Breast epithelium (tissue), 4 donors: ENCODE data around the gene AMPD2. TPM values are rescaled to one million over a fixed set of nuclear protein-coding genes. Genes with fewer than 3 reads are reported as not detected.

Source experiments
- DNase-seq, 2 donors: peaks; one replicate each; pipeline ENCODE4 v3.0.0-alpha.2; 2019; ENCODE audit warnings: low spot score in 2 of 2
- H3K27ac ChIP-seq, 2 donors: fragments of 200-600 bp; sonication (generic) in 1 of 2; one replicate each; pipeline ENCODE4 v1.5.1; 2016 to 2019; ENCODE audit warnings: mild to moderate bottlenecking in 1 of 2
- H3K27me3 ChIP-seq, 2 donors: fragments of 200-600 bp; sonication (generic) in 1 of 2; one replicate each; pipeline versions ENCODE4 v1.5.1 to v1.6.0; 2017 to 2019; ENCODE audit warnings: control low read depth in 1 of 2, mild to moderate bottlenecking in 1 of 2
- H3K36me3 ChIP-seq: fragments of 200-600 bp; one replicate; pipeline ENCODE4 v1.5.1; 2019
- H3K4me1 ChIP-seq, 2 donors: fragments of 200-600 bp; sonication (generic); one replicate each; pipeline ENCODE4 v1.5.1; 2016 to 2019; ENCODE audit warnings: control low read depth in 1 of 2
- H3K4me3 ChIP-seq, 3 donors: fragments of 200-600 bp; sonication (generic); 1 replicate in 2 of 3; 2 replicates in 1 of 3; pipeline ENCODE4 v1.5.1; 2016 to 2019; ENCODE audit warnings: mild to moderate bottlenecking in 3 of 3, moderate library complexity in 2 of 3
- H3K9me3 ChIP-seq, 2 donors: fragments of 200-600 bp; sonication (generic) in 1 of 2; one replicate each; pipeline ENCODE4 v1.5.1; 2016 to 2019; ENCODE audit warnings: control low read depth in 1 of 2
- CTCF ChIP-seq, 3 donors: fragments of 450-650 bp; IDR thresholded peaks; one replicate each; pipeline ENCODE4 v1.5.1; 2016 to 2017; ENCODE audit warnings: antibody characterized with exemption in 3 of 3, mild to moderate bottlenecking in 3 of 3, moderate library complexity in 3 of 3
- POLR2A ChIP-seq: fragments of 450-650 bp; IDR thresholded peaks from one replicate; pipeline ENCODE4 v1.6.1; 2016; ENCODE audit warnings: antibody characterized with exemption, mild to moderate bottlenecking, moderate library complexity
- POLR2AphosphoS5 ChIP-seq, 3 donors: sonication (generic); formaldehyde crosslinking; IDR thresholded peaks; one replicate each; pipeline ENCODE4 v1.6.1; 2017; ENCODE audit warnings: antibody characterized with exemption in 3 of 3
- intact Hi-C: fragments of 100-400 bp; cut with DNase I; formaldehyde crosslinking; loops from one replicate; pipeline ENCODE4 v1.15.1; 2023; ENCODE audit warnings: low total_unique reads
- total RNA-seq, 3 donors: library from RNA; depleted of rRNA; stranded (reverse); fragments of >200 nt; gene quantifications; one replicate each; pipeline ENCODE4 v1.1.0, GENCODE V29; 2016

Gene AMPD2
- total RNA-seq, 3 donors from 2014 or later, result 21.3 to 68.2 (median 47.4) TPM

GRCh38 chr1:109615879-109616278 is 3.8 kb upstream of the AMPD2 start:
- TF ChIP-seq POLR2A, result no peak
- Histone ChIP-seq H3K27ac (no peak overlapping the region), H3K27me3 (no peaks in the 10 kb centered on the region)

GRCh38 chr1:109616391-109616790 is 3.2 kb upstream of the AMPD2 start:
- Histone ChIP-seq H3K36me3 (no peaks in the 10 kb centered on the region), H3K4me1 (peaks cover 0 to 10% of the 10 kb centered on the region in 2 donors), H3K27ac (no peak overlapping the region), H3K4me3 (no peak overlapping the region), H3K9me3 (no peaks in the 10 kb centered on the region), H3K27me3 (no peaks in the 10 kb centered on the region)
- intact Hi-C loops, result no loop called here
- no peak for DNase-seq
- TF ChIP-seq POLR2A (no peak), POLR2AphosphoS5 (IDR thresholded peaks at IDR 0.05) (no peak), CTCF (IDR thresholded peaks at IDR 0.05) (no peak)

More at GRCh38 chr1:109615879-109616278, 3.8 kb upstream of the AMPD2 start:
- no peak overlapping the region for H3K4me3 ChIP-seq
- no peaks in the 10 kb centered on the region for H3K9me3 ChIP-seq
- DNase-seq, result no peak
- peaks cover 0 to 8% of the 10 kb centered on the region in 2 donors for H3K4me1 ChIP-seq
- H3K36me3 ChIP-seq, result no peaks in the 10 kb centered on the region
- intact Hi-C loops, result no loop called here

GRCh38 chr1:109617291-109617801 is 2.3 kb upstream of the AMPD2 start:
- TF ChIP-seq POLR2A (no peak), POLR2AphosphoS5 (IDR thresholded peaks at IDR 0.05) (no peak), CTCF (IDR thresholded peaks at IDR 0.05) (no peak)
- Histone ChIP-seq H3K27me3 (no peaks in the 10 kb centered on the region), H3K27ac (peak overlapping the region in 1 of 2 donors; percentile 39), H3K9me3 (no peaks in the 10 kb centered on the region), H3K4me1 (peaks cover 0 to 15% of the 10 kb centered on the region in 2 donors), H3K4me3 (no peak overlapping the region), H3K36me3 (no peaks in the 10 kb centered on the region)
- no peak for DNase-seq
- intact Hi-C loops, result no loop called here

- TF ChIP-seq POLR2A, result no peak
- no peak for TF ChIP-seq CTCF (IDR thresholded peaks at IDR 0.05)
- no peak for TF ChIP-seq POLR2AphosphoS5 (IDR thresholded peaks at IDR 0.05)
- no peak for DNase-seq
- Histone ChIP-seq H3K4me1 (peaks cover 0 to 15% of the 10 kb centered on the region in 2 donors), H3K9me3 (no peaks in the 10 kb centered on the region), H3K36me3 (no peaks in the 10 kb centered on the region), H3K27me3 (no peaks in the 10 kb centered on the region), H3K27ac (peak overlapping the region; percentile 85 to 89), H3K4me3 (peak overlapping the region; percentile 70 to 79 (median 76))
- intact Hi-C loops, result no loop called here
Observed at GRCh38 chr1:109618661-109619575, 719 bp upstream of the AMPD2 start.

GRCh38 chr1:109620401-109620791 is 759 bp downstream of the AMPD2 start:
- Histone ChIP-seq H3K27ac (peak overlapping the region; percentile 85 to 89), H3K4me1 (peaks cover 0 to 15% of the 10 kb centered on the region in 2 donors), H3K36me3 (no peaks in the 10 kb centered on the region), H3K27me3 (no peaks in the 10 kb centered on the region), H3K4me3 (peak overlapping the region; percentile 70 to 79 (median 76)), H3K9me3 (no peaks in the 10 kb centered on the region)
- TF ChIP-seq POLR2A, result no peak
- no peak for TF ChIP-seq CTCF (IDR thresholded peaks at IDR 0.05)
- TF ChIP-seq POLR2AphosphoS5 (IDR thresholded peaks at IDR 0.05), result no peak
- DNase-seq, result no peak
- intact Hi-C loops, result no loop called here
